Heart right ventricle (tissue), 16 donors: Measurements from ENCODE around the gene VTCN1. TPM values are rescaled to one million over a fixed set of nuclear protein-coding genes. Genes with fewer than 3 reads are reported as not detected.
A peak's percentile ranks its signal among the peaks of the same experiment; 100 is the strongest.

Experiments
- ATAC-seq, 8 donors: fragments of 200-7000 bp; cut with Tn5 transposase; one replicate each; pipeline ENCODE4 v1.9.1; 2020; ENCODE audit warnings: mild to moderate bottlenecking in 8 of 8, moderate library complexity in 8 of 8, moderate number of reproducible peaks in 1 of 8
- DNase-seq, 2 donors: peaks; one replicate each; pipeline ENCODE4 v3.0.0-alpha.2; 2020
- H3K27ac ChIP-seq, 10 donors: fragments of 200-600 bp; sonication (generic) in 2 of 10; one replicate each; pipeline versions ENCODE4 v1.5.0 to v1.8.0; 2020 to 2022; ENCODE audit warnings: mild to moderate bottlenecking in 3 of 10
- H3K27me3 ChIP-seq, 7 donors: fragments of 200-600 bp; one replicate each; pipeline ENCODE4 v1.8.0; 2021 to 2022; ENCODE audit warnings: mild to moderate bottlenecking in 2 of 7
- H3K36me3 ChIP-seq, 9 donors: fragments of 200-600 bp; sonication (generic) in 1 of 9; one replicate each; pipeline versions ENCODE4 v1.5.0 to v1.8.0; 2020 to 2022; ENCODE audit warnings: mild to moderate bottlenecking in 2 of 9
- H3K4me1 ChIP-seq, 9 donors: fragments of 200-600 bp; sonication (generic) in 1 of 9; one replicate each; pipeline versions ENCODE4 v1.5.0 to v1.8.0; 2020 to 2022; ENCODE audit warnings: mild to moderate bottlenecking in 4 of 9
- H3K4me3 ChIP-seq, 10 donors: fragments of 200-600 bp; sonication (generic) in 2 of 10; one replicate each; pipeline versions ENCODE4 v1.5.0 to v1.8.0; 2020 to 2022; ENCODE audit warnings: mild to moderate bottlenecking in 7 of 10, moderate library complexity in 2 of 10
- H3K9me3 ChIP-seq, 11 donors: fragments of 200-600 bp in 10 of 11; sonication (generic) in 2 of 11; one replicate each; pipeline versions ENCODE4 v1.5.0 to v1.8.0; 2013 to 2022; ENCODE audit warnings: mild to moderate bottlenecking in 2 of 11, control low read depth in 1 of 11, moderate library complexity in 1 of 11
- WGBS, 2 donors: extraction: QIAGEN DNeasy Blood & Tissue Kit; methylation state at CpG; one replicate each; pipeline ENCODE4 v1.1.7; 2013; ENCODE audit warnings: inconsistent platforms in 1 of 2; 5-methylcytosine and 5-hydroxymethylcytosine counted together
- intact Hi-C, 10 donors: fragments of 100-400 bp; cut with DNase I; formaldehyde crosslinking; loops; one replicate each; pipeline versions ENCODE4 v1.11.1 to v1.14.2; 2022
- polyA plus RNA-seq, 2 donors: library from polyadenylated mRNA; stranded (reverse); fragments of 200-250 nt; gene quantifications; one replicate each; pipeline ENCODE4 v1.2.3, GENCODE V29; 2013
- total RNA-seq, 10 donors: library from RNA; stranded (reverse); fragmentation: NEBNext Ultra II Directional in 3 of 10; extraction: Animal tissue kit (Norgen Biotek cat#: 25700) in 3 of 10; gene quantifications; one replicate each; pipeline versions ENCODE4 v1.2.1 to v1.2.4, GENCODE V29; 2021 to 2023
- TF ChIP-seq, protein P1 (sequence below), 9 donors: fragments of 200-600 bp; sonication (generic) in 2 of 9; IDR thresholded peaks; one replicate each; pipeline versions ENCODE4 v1.5.0 to v1.8.0; 2021 to 2022; ENCODE audit warnings: antibody characterized with exemption in 9 of 9, mild to moderate bottlenecking in 5 of 9, moderate library complexity in 1 of 9
- donor health status: Arrhythmogenic right ventricular cardiomyopathy.
- donor health status: ischemic (EF 13 %, LVEDD 7.1; RV severe dilation, severe dysfunction).
- donor health status: healthy with polysubstance abuse.
- donor health status: DM: no; HTN: yes; CAD: no.
- donor health status: DM: no; HTN: no; CAD: no.
- donor health status: ischemic (EF 25% LVEDD 6.9; RV normal size, moderate dysfunction).
- donor health status: ischemic (EF 25% LVEDD 5.7; RV mildly dilated, moderate dysfunction).
- donor health status: healthy.
- donor health status: DM: yes; HTN: yes; CAD: no.
- donor health status: Ischemic cardiomyopathy.
- donor health status: ischemic (EF 35%, LVEDD 5.7; RV mildly dilated, moderate dysfunction).
- donor health status: nonischemic (EF 11% LVEDD 7.7; RV severe dilation, severe dysfunction).
- donor health status: DM: yes; HTN: yes; CAD: no.
- donor health status: PGD.
- donor health status: ischemic (EF 29% LVEDD 5.4; RV normal size, mild dysfunction).
- donor health status: nonischemic (EF 23%, LVEDD 6.1; RV moderate dilation, normal function).

The VTCN1 gene
- total and polyA plus RNA-seq, 12 donors: 0.17 TPM; not detected in 11

DNA sequence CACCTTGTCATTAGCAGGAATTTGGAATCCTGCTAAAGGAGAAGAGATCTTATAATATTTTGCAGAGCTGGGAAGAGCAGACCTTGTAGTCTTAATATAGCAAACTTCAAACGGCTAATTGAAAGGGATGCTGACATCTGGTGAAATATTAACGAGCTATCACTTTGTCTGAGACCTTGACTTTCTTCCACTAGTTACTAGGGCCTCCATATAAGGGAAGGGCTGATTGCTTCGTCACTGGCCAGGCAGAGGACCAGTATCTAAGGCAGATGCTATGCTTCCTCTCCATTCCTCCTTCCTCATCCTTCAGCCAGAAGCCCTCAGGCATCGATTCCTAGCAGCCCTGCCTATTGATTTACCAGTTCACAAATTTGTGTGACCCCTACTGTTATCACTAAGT is 6.0 kb upstream of the VTCN1 start:
- intact Hi-C loops: no loop called here
- Histone ChIP-seq H3K9me3 (peaks cover 0 to 12% (median 0%) of the 10 kb centered on the region in 11 donors), H3K4me1 (peaks cover 0 to 7% (median 0%) of the 10 kb centered on the region in 9 donors), H3K4me3 (no peak overlapping the region), H3K27me3 (no peaks in the 10 kb centered on the region), H3K36me3 (no peaks in the 10 kb centered on the region), H3K27ac (peak overlapping the region in 6 of 10 donors; percentile 14 to 72 (median 58))
- WGBS, 2 donors: 45 to 53% methylated on average over 4 of the region's 4 CpGs
- no peak for DNase-seq
- peak in 1 of 8 donors; percentile 54 for ATAC-seq
- TF ChIP-seq, protein P1, sequence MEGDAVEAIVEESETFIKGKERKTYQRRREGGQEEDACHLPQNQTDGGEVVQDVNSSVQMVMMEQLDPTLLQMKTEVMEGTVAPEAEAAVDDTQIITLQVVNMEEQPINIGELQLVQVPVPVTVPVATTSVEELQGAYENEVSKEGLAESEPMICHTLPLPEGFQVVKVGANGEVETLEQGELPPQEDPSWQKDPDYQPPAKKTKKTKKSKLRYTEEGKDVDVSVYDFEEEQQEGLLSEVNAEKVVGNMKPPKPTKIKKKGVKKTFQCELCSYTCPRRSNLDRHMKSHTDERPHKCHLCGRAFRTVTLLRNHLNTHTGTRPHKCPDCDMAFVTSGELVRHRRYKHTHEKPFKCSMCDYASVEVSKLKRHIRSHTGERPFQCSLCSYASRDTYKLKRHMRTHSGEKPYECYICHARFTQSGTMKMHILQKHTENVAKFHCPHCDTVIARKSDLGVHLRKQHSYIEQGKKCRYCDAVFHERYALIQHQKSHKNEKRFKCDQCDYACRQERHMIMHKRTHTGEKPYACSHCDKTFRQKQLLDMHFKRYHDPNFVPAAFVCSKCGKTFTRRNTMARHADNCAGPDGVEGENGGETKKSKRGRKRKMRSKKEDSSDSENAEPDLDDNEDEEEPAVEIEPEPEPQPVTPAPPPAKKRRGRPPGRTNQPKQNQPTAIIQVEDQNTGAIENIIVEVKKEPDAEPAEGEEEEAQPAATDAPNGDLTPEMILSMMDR (IDR thresholded peaks at IDR 0.05): no peak

DNA sequence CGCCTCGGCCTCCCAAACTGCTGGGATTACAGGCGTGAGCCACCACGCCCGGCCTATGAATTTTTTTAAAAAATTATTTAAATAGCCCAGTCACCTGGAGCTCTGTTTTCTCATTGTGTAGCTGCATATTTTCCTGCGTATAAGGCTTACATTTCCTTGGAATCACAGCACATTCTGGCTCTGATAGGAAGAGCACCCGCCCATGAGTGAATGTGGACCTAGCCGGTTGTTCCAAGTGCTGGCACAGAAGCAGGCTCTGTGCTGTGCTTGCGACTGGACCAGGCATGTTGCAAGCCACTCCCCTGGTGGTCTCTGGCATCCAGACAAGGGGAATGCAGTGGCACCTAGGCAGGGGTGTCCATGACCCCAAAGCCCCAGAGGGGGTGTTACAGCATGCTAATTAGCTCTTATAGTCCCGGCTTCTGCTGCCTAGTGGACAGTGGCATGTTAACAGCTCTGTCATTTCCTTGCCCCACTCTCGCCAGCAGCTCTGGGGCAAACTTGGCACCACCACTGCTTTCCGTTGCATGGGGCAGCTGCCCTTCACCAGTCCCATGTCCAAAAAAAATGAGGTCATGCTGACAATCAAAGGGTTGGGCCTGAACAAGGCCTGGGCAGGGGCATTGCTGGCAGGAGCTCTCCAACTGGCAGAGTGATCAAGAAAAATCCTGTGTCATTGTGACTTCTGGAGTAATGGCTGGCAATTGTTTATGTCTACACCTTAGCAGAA is 5.2 kb upstream of the VTCN1 start:
- TF ChIP-seq, protein P1 (IDR thresholded peaks at IDR 0.05): peak in 2 of 9 donors; percentile 8 to 9
- intact Hi-C loops: no loop called here
- peak; percentile 20 to 95 (median 84) for ATAC-seq
- Histone ChIP-seq H3K27me3 (no peaks in the 10 kb centered on the region), H3K4me1 (peaks cover 0 to 7% (median 0%) of the 10 kb centered on the region in 9 donors), H3K36me3 (no peaks in the 10 kb centered on the region), H3K9me3 (peaks cover 0 to 8% (median 0%) of the 10 kb centered on the region in 11 donors), H3K4me3 (no peak overlapping the region), H3K27ac (peak overlapping the region in 7 of 10 donors; percentile 14 to 72 (median 53))
- peak in 1 of 2 donors; percentile 41 for DNase-seq
- WGBS, 2 donors: 60 to 69% methylated on average over 9 to 11 of the region's 12 CpGs

DNA sequence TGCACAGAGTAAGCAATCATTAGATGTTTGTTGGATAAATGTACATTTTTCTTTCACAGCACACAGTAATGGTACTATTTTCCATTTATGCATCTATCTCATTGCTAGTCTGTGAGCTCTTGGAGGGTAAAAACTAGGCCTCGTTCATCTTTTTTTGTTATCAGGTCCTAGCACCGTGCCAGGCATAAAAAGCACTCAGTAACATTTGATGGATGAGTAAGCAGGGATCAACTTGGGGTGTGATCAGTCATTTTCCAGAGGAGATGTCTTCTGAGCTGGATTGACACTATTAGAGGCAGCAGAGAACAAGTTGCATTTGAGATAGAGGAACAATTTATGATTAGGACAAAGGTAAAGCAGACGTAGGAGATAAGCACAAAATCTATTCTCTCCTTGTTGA is 4.3 kb upstream of the VTCN1 start:
- H3K36me3 ChIP-seq: no peaks in the 10 kb centered on the region
- peaks cover 0 to 3% (median 0%) of the 10 kb centered on the region in 7 donors for H3K27me3 ChIP-seq
- ATAC-seq (no peak), DNase-seq (no peak)
- peaks cover 0 to 7% (median 0%) of the 10 kb centered on the region in 9 donors for H3K4me1 ChIP-seq
- no peak overlapping the region for H3K4me3 ChIP-seq
- TF ChIP-seq, protein P1 (IDR thresholded peaks at IDR 0.05): no peak
- intact Hi-C loops: no loop called here
- WGBS, 2 donors: 42 to 50% methylated on average over 3 of the region's 3 CpGs
- no peak overlapping the region for H3K27ac ChIP-seq
- peaks cover 0 to 8% (median 0%) of the 10 kb centered on the region in 11 donors for H3K9me3 ChIP-seq

DNA sequence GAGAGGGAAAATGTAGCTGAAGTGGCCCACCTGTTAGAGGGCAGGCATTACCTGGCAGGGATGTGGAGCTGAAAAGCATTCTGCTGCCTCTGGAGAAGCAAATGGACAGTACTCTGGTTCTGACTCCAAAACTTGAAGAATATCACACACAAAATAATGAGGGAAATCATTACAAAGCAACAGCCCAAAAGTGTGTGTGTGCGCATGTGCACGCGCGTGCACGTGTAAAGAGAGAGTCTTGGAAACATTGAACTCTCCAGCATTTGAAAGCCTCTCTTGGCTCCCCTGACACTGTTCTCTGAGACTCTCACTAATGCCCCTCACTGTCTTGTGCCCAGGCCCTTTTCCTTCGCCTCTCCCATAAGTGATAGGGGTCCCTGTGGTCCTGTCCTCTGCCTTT is 2.3 kb upstream of the VTCN1 start:
- H3K9me3 ChIP-seq: peaks cover 0 to 8% (median 0%) of the 10 kb centered on the region in 11 donors
- no peak overlapping the region for H3K27ac ChIP-seq
- TF ChIP-seq, protein P1 (IDR thresholded peaks at IDR 0.05): no peak
- intact Hi-C loops: no loop called here
- WGBS, 2 donors: 94 to 95% methylated on average over 6 of the region's 6 CpGs
- DNase-seq (no peak), ATAC-seq (no peak)
- peaks cover 0 to 7% (median 0%) of the 10 kb centered on the region in 9 donors for H3K4me1 ChIP-seq
- no peaks in the 10 kb centered on the region for H3K36me3 ChIP-seq
- no peak overlapping the region for H3K4me3 ChIP-seq
- H3K27me3 ChIP-seq: peaks cover 0 to 4% (median 0%) of the 10 kb centered on the region in 7 donors
